T-helper 1 cell treated with Interleukin-12 subunit alpha and Interleukin-12 subunit beta and Interleukin-4 antibody, amounts not matched to agents 30 ng/mL and 1 ng/mL, for 36 hours (primary cell): ENCODE measurements around the gene SEMA7A. TPM values are rescaled to one million over a fixed set of nuclear protein-coding genes. Genes with fewer than 3 reads are reported as not detected.

Experiments used
- intact Hi-C: fragments of 100-400 bp; cut with micrococcal nuclease; formaldehyde crosslinking; loops from one replicate; pipeline ENCODE4 v1.15.1; 2024
- total RNA-seq: library from RNA; stranded (reverse); gene quantifications from 2 replicates; pipeline ENCODE4 v1.2.3, GENCODE V29; 2022

Gene SEMA7A
- total RNA-seq, 1 donor from 2014 or later: 30.5 TPM

DNA sequence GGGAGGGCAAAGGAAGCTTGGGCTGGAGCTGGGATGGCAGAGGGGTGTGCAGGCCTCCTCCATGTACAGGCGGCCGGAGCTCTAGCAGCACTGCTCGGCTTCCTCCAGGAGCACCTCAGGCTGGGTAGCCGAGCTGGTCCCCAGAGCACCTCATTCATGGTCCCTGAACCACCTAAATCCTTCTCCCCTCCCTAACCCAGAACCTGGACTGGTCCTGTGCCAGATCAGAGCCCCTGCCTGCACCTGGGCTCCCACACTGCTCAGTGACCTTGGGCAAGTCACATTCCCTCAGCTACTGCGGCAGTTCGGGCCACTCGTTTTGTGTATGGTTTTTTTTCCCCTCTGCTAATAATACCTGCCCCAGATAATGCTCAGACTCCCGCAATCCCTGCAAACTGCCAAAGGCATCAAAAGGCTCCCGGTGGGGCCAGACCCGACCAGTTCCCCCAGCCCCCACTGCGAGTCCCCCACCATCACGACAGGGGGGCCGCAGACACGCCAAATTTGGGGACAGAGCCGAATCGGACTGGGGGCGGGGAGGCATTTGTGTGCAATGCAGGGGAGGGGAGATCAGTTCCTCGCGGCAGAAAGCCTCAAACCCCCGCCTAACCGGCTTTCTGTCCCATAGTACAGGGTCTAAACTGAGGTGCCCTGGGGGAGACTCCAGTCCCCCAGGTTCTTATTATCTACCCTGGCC is 1.3 kb downstream of the SEMA7A start:
- intact Hi-C loops: loop anchor here (10.0 kb wide), 1 partner anchor 352 kb away; the partner anchor contains the start of gene CSK

DNA sequence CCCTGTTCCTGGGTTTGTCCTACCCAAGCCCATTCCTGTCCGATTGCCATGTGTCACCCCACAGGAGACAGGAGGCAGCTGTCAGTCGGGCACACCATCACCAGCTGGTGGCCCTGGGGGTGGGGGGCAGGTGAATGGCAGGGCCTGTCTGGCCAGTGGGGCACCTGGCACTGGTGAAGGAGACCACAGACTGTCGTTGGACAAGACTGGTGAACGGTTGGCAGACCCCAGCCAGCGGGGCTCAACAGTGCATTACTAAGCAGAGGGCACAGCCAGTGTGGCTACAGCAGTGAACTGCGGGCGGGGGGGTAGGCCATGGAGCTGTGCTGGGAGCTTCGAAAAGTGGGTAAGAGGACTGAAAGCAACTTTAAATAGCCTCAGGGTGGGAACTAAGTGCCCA is 2.1 kb downstream of the SEMA7A start:
- intact Hi-C loops: loop anchor here (10.0 kb wide), 1 partner anchor 353 kb away; the partner anchor contains the start of gene CSK

GRCh38 chr15:74431116-74431515 is 2.6 kb downstream of the SEMA7A start:
- intact Hi-C loops: loop anchor here (10.0 kb wide), 1 partner anchor 354 kb away; the partner anchor contains the start of gene CSK

- intact Hi-C loops: loop anchor here (10.0 kb wide), 1 partner anchor 354 kb away; the partner anchor contains the start of gene CSK
These were observed 3.2 kb downstream of the SEMA7A start for GRCh38 chr15:74430510-74430951.

DNA sequence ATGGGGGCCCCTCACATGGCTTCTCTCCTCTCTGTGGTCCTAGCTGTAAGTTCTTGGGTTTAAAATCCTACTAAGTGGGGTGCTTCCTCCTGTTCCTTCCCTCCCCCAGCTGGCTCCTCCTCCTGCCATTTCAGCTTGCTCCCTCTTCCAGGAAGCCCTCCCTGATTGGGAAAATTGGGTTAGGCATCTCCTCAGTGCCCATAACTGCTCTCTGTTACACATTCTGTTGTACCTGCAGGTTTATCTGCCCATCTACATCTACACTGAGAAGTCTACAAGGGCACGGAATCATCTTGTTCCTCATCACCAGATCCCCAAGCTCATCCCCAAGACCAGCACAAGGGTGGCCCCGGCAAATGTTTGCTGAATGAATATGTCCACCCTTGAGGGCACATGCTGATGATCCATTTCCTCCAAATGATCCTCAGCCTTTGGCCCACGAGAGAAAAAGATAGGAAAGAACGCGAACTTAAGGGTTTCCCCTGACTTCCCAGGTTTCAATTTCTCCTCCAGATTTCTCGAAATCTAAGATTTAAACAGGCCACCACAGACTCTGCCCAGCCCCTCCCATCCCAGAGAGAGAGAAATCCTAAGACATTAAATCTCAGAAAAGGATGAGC is 3.9 kb downstream of the SEMA7A start:
- intact Hi-C loops: loop anchor here (10.0 kb wide), 1 partner anchor 355 kb away; the partner anchor contains the start of gene CSK

- intact Hi-C loops: no loop called here
These were observed 4.6 kb downstream of the SEMA7A start for GRCh38 chr15:74428970-74429780.

GRCh38 chr15:74428442-74428787 is 5.3 kb downstream of the SEMA7A start:
- intact Hi-C loops: no loop called here

DNA sequence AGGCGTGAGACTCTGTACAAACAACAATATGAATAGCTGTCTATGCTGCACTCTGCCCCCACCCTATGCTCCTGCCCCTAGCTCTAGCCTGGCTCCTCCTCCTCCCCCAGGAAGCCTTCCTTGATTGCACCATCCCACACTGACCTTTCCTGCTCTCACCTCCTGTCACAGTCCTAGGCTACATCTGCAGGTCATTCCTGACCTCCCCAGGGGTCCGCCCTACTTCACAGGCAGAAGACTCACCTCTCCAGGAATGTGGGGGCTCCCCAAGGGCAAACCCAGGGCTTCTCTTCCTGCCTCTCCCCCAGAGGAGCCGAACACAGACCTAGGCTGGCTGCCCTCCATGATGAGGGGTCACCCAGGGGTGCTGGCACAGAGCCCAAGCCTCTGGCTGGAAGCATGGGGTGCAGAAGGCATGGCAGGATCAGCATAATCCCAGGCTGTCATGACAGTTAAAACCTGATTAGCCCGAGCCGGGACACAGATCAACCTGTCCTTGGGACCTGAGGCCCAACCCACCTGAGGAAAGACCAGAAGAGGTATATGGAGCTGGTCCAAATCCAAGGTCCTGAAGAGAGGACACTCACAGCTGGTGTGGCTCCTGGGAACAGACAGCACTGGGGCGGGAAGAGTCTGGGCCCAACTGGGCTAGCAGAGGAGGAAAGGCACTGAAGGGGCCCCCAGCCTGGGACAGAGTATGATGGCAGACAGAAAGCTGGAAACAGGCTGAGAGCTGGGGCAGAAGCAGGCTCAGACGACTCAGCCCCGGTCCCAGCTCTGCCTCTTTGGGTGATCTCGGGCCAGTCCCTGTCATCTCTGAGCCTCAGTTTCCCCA is 5.9 kb downstream of the SEMA7A start:
- intact Hi-C loops: no loop called here

GRCh38 chr15:74426404-74427281 is 7.1 kb downstream of the SEMA7A start:
- intact Hi-C loops: no loop called here

GRCh38 chr15:74425630-74426029 is 8.1 kb downstream of the SEMA7A start:
- intact Hi-C loops: no loop called here

- intact Hi-C loops: no loop called here
These were observed 8.7 kb downstream of the SEMA7A start for GRCh38 chr15:74424901-74425528.

- intact Hi-C loops: no loop called here
These were observed 10.1 kb downstream of the SEMA7A start for GRCh38 chr15:74423431-74424257.

DNA sequence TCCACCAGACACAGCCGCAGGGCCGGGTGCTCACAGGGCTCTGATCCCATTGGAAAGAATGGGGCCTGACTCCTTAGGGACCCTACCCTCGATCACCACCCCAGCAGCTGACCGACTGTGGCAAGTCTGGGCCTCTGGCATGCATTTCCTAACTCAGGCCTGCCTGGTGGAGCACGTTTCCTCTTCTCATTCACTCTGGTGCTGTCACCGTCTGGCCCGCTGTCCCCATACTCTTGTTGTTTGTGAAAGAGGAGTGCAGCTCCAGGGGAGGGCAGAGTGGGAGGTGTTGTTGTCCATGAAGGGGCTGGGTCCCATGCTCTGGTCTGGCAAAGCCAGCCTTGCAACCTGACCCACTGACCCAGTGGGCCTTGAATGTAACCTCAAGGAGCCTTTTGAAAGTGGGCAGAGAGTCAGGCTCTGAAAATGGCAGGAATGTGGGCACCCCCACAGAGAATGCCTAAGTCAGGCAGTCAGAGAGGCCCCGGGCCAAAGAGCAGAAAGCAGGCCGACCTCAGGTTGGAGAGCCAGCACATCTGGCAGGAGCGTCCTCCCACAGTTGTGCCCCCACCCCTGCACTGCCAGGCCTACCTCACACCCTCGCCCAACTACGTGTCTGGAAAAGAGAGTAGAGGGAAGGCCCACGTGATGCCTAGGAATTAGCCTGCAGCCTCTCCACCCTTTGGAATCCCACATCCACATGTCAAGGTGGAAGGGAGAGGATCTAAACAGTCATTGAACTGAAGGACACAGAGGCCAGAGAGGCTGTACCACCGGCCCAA is 10.9 kb downstream of the SEMA7A start:
- intact Hi-C loops: no loop called here

DNA sequence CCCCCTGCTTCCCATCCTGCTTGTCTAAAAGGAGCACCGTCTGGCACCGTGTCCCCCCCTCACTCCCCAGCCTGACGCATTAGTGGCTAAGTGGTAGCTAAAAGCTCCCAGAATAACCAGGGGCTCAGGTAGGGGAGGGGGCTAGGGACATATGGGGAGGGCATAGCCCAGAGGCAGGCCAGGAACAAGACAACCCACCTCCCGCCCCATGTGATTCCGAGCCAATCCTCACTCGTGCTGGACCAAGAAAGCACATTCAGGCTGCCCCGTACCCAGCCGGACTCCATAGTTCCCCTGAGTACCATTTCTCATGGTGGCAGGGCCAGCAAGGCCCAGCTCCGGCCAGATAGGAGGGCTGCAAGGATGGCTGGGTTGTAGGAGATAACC is 11.5 kb downstream of the SEMA7A start:
- intact Hi-C loops: no loop called here

GRCh38 chr15:74421302-74422245 is 12.2 kb downstream of the SEMA7A start:
- intact Hi-C loops: no loop called here

DNA sequence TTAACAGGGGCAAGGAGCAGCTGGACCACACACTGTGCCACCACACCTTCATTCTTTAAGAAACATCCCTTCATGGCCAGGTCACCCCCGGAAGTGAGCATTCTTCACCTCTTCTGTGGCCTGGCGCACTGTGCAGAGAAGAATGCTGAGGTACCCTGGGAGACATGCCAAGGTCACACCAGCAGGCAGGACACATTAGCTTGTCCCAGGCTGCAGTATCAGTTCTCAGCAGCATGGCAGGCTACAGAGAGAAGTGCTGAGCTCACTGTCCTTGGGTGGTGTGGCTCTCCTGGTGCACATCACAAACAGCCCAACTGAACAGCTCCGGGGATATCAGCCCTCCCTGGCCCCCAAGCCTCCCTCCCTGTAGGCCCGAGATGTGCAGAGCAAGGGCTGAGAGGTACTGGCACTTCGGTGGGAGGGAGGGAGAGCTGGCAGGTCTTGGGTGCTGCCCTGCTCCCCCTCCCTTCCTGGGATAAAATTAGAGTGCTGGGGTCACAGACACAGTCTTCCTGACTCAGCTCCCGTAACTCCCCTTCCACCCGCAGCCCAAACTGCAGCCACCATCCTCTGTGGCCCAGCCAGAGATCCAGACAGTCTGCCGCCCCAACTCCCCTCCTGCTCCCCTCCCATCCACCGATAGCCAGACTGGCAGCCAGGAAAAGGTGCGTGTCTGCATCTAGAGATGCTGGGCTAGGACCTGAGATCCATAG is 13.4 kb downstream of the SEMA7A start:
- intact Hi-C loops: no loop called here
